Neural progenitor cell (in vitro differentiated cells): Measurements from ENCODE around the gene GPR135. TPM values are rescaled to one million over a fixed set of nuclear protein-coding genes. Genes with fewer than 3 reads are reported as not detected.
"Not testable (repeated sequence)": the region's sequence is repeated elsewhere in the genome, so short reads cannot be mapped to it uniquely, and the experiment has no call there.

Source experiments
- DNase-seq: peaks from one replicate; pipeline ENCODE4 v3.0.0-alpha.2; 2016; ENCODE audit warnings: low spot score
- H2AFZ ChIP-seq: fragments of 200-600 bp; sonication (generic); replicated peaks from 2 replicates; pipeline ENCODE4 v1.6.1; 2016; ENCODE audit warnings: antibody characterized with exemption
- H3F3A ChIP-seq: fragments of 200-600 bp; sonication (generic); 2 replicates; pipeline ENCODE4 v1.6.1; 2016; ENCODE audit warnings: antibody characterized with exemption, low read depth
- H3K27ac ChIP-seq: fragments of 200-600 bp; sonication (generic); 2 replicates; pipeline ENCODE4 v1.5.1; 2016; ENCODE audit warnings: mild to moderate bottlenecking
- H3K27me3 ChIP-seq: fragments of 200-600 bp; sonication (generic); 2 replicates; pipeline ENCODE4 v1.6.1; 2016; ENCODE audit warnings: mild to moderate bottlenecking, moderate library complexity
- H3K36me3 ChIP-seq: fragments of 200-600 bp; sonication (generic); 2 replicates; pipeline ENCODE4 v1.5.1; 2016
- H3K4me1 ChIP-seq: fragments of 200-600 bp; sonication (generic); 2 replicates; pipeline ENCODE4 v1.6.1; 2016; ENCODE audit warnings: mixed run types
- H3K4me2 ChIP-seq: fragments of 200-600 bp; sonication (generic); 2 replicates; pipeline ENCODE4 v1.6.1; 2016
- H3K4me3 ChIP-seq: fragments of 200-600 bp; sonication (generic); 2 replicates; pipeline ENCODE4 v1.5.1; 2016
- H3K79me2 ChIP-seq: fragments of 200-600 bp; sonication (generic); 2 replicates; pipeline ENCODE4 v1.6.1; 2016; ENCODE audit warnings: low read depth
- H3K9ac ChIP-seq: fragments of 200-600 bp; sonication (generic); 2 replicates; pipeline ENCODE4 v1.6.1; 2016
- H3K9me3 ChIP-seq: fragments of 200-600 bp; sonication (generic); 2 replicates; pipeline ENCODE4 v1.5.1; 2016; ENCODE audit warnings: low read depth
- H4K20me1 ChIP-seq: fragments of 200-600 bp; sonication (generic); 2 replicates; pipeline ENCODE4 v1.6.1; 2016; ENCODE audit warnings: low read depth
- H3K27ac Mint-ChIP-seq: 3 replicates; pipeline ENCODE4 v1.8.0; 2021; ENCODE audit warnings: mixed read lengths
- H3K27me3 Mint-ChIP-seq: 2 replicates; pipeline ENCODE4 v1.8.0; 2022; ENCODE audit warnings: low read depth, mild to moderate bottlenecking, inconsistent platforms, moderate library complexity, mixed read lengths; ENCODE audit not compliant: insufficient read depth
- H3K36me3 Mint-ChIP-seq: 3 replicates; pipeline ENCODE4 v1.8.0; 2021; ENCODE audit warnings: mixed read lengths
- H3K4me1 Mint-ChIP-seq: 3 replicates; pipeline ENCODE4 v1.8.0; 2021; ENCODE audit warnings: mixed read lengths
- H3K4me3 Mint-ChIP-seq: 3 replicates; pipeline ENCODE4 v1.8.0; 2021; ENCODE audit warnings: mild to moderate bottlenecking, moderate library complexity, mixed read lengths
- H3K9me3 Mint-ChIP-seq: 3 replicates; pipeline ENCODE4 v1.8.0; 2020; ENCODE audit warnings: mixed read lengths
- EZH2 ChIP-seq: fragments of 200-600 bp; sonication (generic); IDR thresholded peaks from 2 replicates; pipeline ENCODE4 v1.6.1; 2017; ENCODE audit warnings: antibody characterized with exemption, mild to moderate bottlenecking, moderate library complexity
- EZH2phosphoT487 ChIP-seq: fragments of 200-600 bp; sonication (generic); IDR thresholded peaks from 2 replicates; pipeline ENCODE4 v1.6.1; 2017; ENCODE audit warnings: antibody characterized with exemption
- total RNA-seq: library from RNA; depleted of rRNA; stranded (reverse); fragments of >200 nt; gene quantifications from 2 replicates; pipeline ENCODE4 v1.2.3, GENCODE V29; 2015; ENCODE audit warnings: low replicate concordance
- TF ChIP-seq, protein P1 (sequence below): fragments of 200-600 bp; sonication (generic); IDR thresholded peaks from 2 replicates; pipeline ENCODE4 v1.5.1; 2017; ENCODE audit warnings: antibody characterized with exemption, mild to moderate bottlenecking

GPR135 gene
- total RNA-seq, 1 donor from 2014 or later: 3.1 TPM

GRCh38 chr14:59450716-59451115 is 14.5 kb downstream of the GPR135 start:
- Histone ChIP-seq H4K20me1 (no peaks in the 10 kb centered on the region), H2AFZ (no peak overlapping the region), H3K4me2 (no peak overlapping the region), H3F3A (no peaks in the 10 kb centered on the region), H3K27ac (no peak overlapping the region), H3K9ac (no peak overlapping the region), H3K4me3 (no peak overlapping the region), H3K79me2 (no peaks in the 10 kb centered on the region), H3K27me3 (no peaks in the 10 kb centered on the region), H3K4me1 (no peaks in the 10 kb centered on the region), H3K9me3 (no peaks in the 10 kb centered on the region), H3K36me3 (no peaks in the 10 kb centered on the region)
- H3K27me3 Mint-ChIP-seq: peaks cover 5% of the 10 kb centered on the region
- H3K9me3 Mint-ChIP-seq: no peaks in the 10 kb centered on the region
- H3K36me3 Mint-ChIP-seq: peaks cover 6% of the 10 kb centered on the region
- TF ChIP-seq EZH2 (no peak), EZH2phosphoT487 (no peak)
- TF ChIP-seq, protein P1, sequence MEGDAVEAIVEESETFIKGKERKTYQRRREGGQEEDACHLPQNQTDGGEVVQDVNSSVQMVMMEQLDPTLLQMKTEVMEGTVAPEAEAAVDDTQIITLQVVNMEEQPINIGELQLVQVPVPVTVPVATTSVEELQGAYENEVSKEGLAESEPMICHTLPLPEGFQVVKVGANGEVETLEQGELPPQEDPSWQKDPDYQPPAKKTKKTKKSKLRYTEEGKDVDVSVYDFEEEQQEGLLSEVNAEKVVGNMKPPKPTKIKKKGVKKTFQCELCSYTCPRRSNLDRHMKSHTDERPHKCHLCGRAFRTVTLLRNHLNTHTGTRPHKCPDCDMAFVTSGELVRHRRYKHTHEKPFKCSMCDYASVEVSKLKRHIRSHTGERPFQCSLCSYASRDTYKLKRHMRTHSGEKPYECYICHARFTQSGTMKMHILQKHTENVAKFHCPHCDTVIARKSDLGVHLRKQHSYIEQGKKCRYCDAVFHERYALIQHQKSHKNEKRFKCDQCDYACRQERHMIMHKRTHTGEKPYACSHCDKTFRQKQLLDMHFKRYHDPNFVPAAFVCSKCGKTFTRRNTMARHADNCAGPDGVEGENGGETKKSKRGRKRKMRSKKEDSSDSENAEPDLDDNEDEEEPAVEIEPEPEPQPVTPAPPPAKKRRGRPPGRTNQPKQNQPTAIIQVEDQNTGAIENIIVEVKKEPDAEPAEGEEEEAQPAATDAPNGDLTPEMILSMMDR: no peak
- H3K27ac Mint-ChIP-seq: no peak overlapping the region
- DNase-seq: no peak
- no peak overlapping the region for H3K4me3 Mint-ChIP-seq
- no peaks in the 10 kb centered on the region for H3K4me1 Mint-ChIP-seq

- not testable (repeated sequence) for H3K4me3 ChIP-seq, H3K4me1 ChIP-seq, H4K20me1 ChIP-seq, H3K4me1 Mint-ChIP-seq, H3F3A ChIP-seq, H3K9me3 ChIP-seq, H2AFZ ChIP-seq, H3K9ac ChIP-seq, H3K27me3 Mint-ChIP-seq, DNase-seq, H3K4me3 Mint-ChIP-seq, H3K79me2 ChIP-seq, H3K36me3 ChIP-seq, H3K36me3 Mint-ChIP-seq, H3K27ac Mint-ChIP-seq, H3K9me3 Mint-ChIP-seq, H3K27me3 ChIP-seq, H3K27ac ChIP-seq, H3K4me2 ChIP-seq
Measured at GRCh38 chr14:59448673-59449072, 16.5 kb downstream of the GPR135 start.

DNA sequence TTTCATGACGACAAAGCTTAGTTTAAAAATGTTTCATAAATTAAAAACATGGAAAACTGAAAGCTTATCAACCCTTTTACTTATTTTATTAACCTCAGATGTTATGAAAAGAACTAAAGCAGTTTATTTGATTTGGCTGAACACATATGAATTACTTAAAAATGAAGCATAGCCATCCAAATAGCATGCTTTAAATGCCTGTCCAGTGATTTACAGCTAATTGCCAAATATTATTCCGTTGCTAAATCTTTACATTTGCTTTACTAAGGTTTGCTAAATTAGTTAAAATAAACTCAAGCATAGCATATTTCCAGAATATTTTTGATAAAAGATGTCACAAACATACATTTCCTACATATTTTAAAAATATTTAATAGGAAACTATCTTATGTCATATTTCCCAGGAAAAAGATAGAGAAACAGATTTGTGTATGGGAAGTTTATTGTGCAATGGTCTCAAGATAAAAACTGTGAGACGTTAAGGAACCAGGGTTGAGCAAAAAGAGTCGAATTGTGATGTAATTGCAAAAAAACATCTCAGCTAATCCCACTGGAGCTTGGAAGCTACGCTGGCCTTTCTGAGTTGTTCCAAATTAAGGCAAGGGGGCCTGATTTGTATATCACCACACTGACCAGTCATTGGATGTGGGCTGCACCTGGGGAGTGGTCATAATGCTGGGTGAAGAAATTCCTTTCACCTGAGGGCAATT is 25.8 kb downstream of the GPR135 start:
- no peaks in the 10 kb centered on the region for H3K79me2 ChIP-seq
- H2AFZ ChIP-seq: no peak overlapping the region
- DNase-seq: no peak
- no peaks in the 10 kb centered on the region for H3K27me3 ChIP-seq
- H3K36me3 ChIP-seq: no peaks in the 10 kb centered on the region
- no peak overlapping the region for H3K27ac ChIP-seq
- Mint-ChIP-seq H3K27me3 (no peaks in the 10 kb centered on the region), H3K36me3 (no peaks in the 10 kb centered on the region), H3K4me1 (peaks cover 13% of the 10 kb centered on the region), H3K27ac (no peak overlapping the region), H3K4me3 (no peak overlapping the region), H3K9me3 (no peaks in the 10 kb centered on the region)
- H3K4me2 ChIP-seq: no peak overlapping the region
- no peaks in the 10 kb centered on the region for H3F3A ChIP-seq
- H3K9ac ChIP-seq: no peak overlapping the region
- TF ChIP-seq EZH2 (no peak), EZH2phosphoT487 (no peak)
- TF ChIP-seq, protein P1: no peak
- H3K4me3 ChIP-seq: no peak overlapping the region
- H4K20me1 ChIP-seq: no peaks in the 10 kb centered on the region
- H3K4me1 ChIP-seq: no peaks in the 10 kb centered on the region
- no peaks in the 10 kb centered on the region for H3K9me3 ChIP-seq

DNA sequence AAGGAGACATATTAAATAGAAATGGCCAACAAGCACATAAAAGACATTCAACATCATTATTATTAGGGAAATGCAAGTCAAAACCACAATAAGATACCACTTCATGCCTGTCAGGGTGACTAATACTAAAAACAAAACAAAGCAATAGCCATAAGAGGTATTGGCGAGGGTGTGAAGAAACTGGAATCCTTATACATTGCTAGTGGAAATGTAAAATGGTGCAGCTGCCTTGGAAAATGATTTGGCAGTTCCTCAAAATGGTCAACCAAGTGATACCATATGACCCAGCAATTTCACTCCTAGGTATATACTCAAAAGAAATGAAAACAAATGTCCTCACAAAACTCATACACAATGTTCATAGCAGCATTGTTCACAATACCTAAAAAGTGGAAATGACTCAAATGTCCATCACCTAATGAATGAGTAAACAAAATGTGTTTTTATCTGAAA is 27.0 kb downstream of the GPR135 start:
- no peak overlapping the region for H3K27ac ChIP-seq
- H3K4me3 ChIP-seq: no peak overlapping the region
- Mint-ChIP-seq H3K4me1 (peaks cover 16% of the 10 kb centered on the region), H3K27ac (no peak overlapping the region), H3K27me3 (no peaks in the 10 kb centered on the region), H3K4me3 (no peak overlapping the region), H3K36me3 (no peaks in the 10 kb centered on the region), H3K9me3 (no peaks in the 10 kb centered on the region)
- H3K9me3 ChIP-seq: no peaks in the 10 kb centered on the region
- TF ChIP-seq EZH2phosphoT487 (no peak), EZH2 (no peak)
- TF ChIP-seq, protein P1: no peak
- H3K4me2 ChIP-seq: no peak overlapping the region
- H4K20me1 ChIP-seq: no peaks in the 10 kb centered on the region
- H3K36me3 ChIP-seq: no peaks in the 10 kb centered on the region
- no peaks in the 10 kb centered on the region for H3K27me3 ChIP-seq
- no peak for DNase-seq
- no peaks in the 10 kb centered on the region for H3F3A ChIP-seq
- H2AFZ ChIP-seq: no peak overlapping the region
- H3K79me2 ChIP-seq: no peaks in the 10 kb centered on the region
- H3K4me1 ChIP-seq: no peaks in the 10 kb centered on the region
- no peak overlapping the region for H3K9ac ChIP-seq
